Ovary (tissue), 9 donors: Measurements from ENCODE around the gene SUDS3. TPM values are rescaled to one million over a fixed set of nuclear protein-coding genes. Genes with fewer than 3 reads are reported as not detected.

Source experiments
- DNase-seq, 5 donors: peaks; one replicate each; pipeline ENCODE4 v3.0.0-alpha.2; 2019 to 2020
- H3K27ac ChIP-seq, 2 donors: fragments of 200-600 bp; one replicate each; pipeline versions ENCODE4 v1.5.1 to v1.8.0; 2019 to 2022
- H3K27me3 ChIP-seq: fragments of 200-600 bp; one replicate; pipeline ENCODE4 v1.8.0; 2022
- H3K36me3 ChIP-seq: fragments of 200-600 bp; sonication (generic); one replicate; pipeline ENCODE4 v1.5.1; 2019
- H3K4me1 ChIP-seq: one replicate; pipeline ENCODE4 v1.8.1; 2013; ENCODE audit warnings: mild to moderate bottlenecking, moderate library complexity; ENCODE audit not compliant: insufficient read depth
- H3K4me3 ChIP-seq: fragments of 200-600 bp; sonication (generic); one replicate; pipeline ENCODE4 v1.5.1; 2017
- H3K9me3 ChIP-seq, 2 donors: fragments of 200-600 bp in 1 of 2; sonication (generic) in 1 of 2; one replicate each; pipeline versions ENCODE4 v1.5.1 to v1.8.1; 2013 to 2019; ENCODE audit warnings: mild to moderate bottlenecking in 1 of 2, moderate library complexity in 1 of 2
- CTCF ChIP-seq, 3 donors: fragments of 450-650 bp in 2 of 3; fragments of 200-600 bp in 1 of 3; IDR thresholded peaks; one replicate each; pipeline versions ENCODE4 v1.5.1 to v1.8.0; 2016 to 2022; ENCODE audit warnings: antibody characterized with exemption in 3 of 3, mild to moderate bottlenecking in 1 of 3
- EP300 ChIP-seq: sonication (generic); formaldehyde crosslinking; IDR thresholded peaks from one replicate; pipeline ENCODE4 v1.6.1; 2017; ENCODE audit warnings: antibody characterized with exemption
- POLR2A ChIP-seq: fragments of 450-650 bp; IDR thresholded peaks from one replicate; pipeline ENCODE4 v1.6.1; 2017; ENCODE audit warnings: antibody characterized with exemption, mild to moderate bottlenecking, moderate library complexity
- WGBS, 3 donors: extraction: QIAGEN DNeasy Blood & Tissue Kit in 1 of 3; methylation state at CpG; one replicate each; pipeline versions ENCODE4 v1.1.5 to v1.1.7; 2013 to 2017; 5-methylcytosine and 5-hydroxymethylcytosine counted together
- intact Hi-C, 4 donors: fragments of 100-400 bp; cut with DNase I; formaldehyde crosslinking; loops; one replicate each; pipeline versions ENCODE4 v1.11.0 to v1.15.1; 2022 to 2023
- polyA plus RNA-seq, 2 donors: library from polyadenylated mRNA; stranded (reverse); fragments of 200-250 nt in 1 of 2; fragments of 350-450 nt in 1 of 2; fragmentation: Illumina TruSeq in 1 of 2; extraction: RNeasy Lipid Tissue Mini Kit (QIAGEN cat#74804) in 1 of 2; gene quantifications; one replicate each; pipeline ENCODE4 v1.2.3, GENCODE V29; 2013 to 2014
- total RNA-seq, 7 donors: library from RNA; depleted of rRNA in 2 of 7; stranded (reverse); fragments of >200 nt in 2 of 7; fragmentation: NEBNext Ultra II Directional in 3 of 7; extraction: Animal tissue kit (Norgen Biotek cat#: 25700) in 3 of 7; gene quantifications; one replicate each; pipeline versions ENCODE4 v1.1.0 to v1.2.4, GENCODE V29; 2016 to 2023
- donor health status: DM: no; HTN: no; CAD: no; lungs with moderate emphysema.
- donor health status: DM: no; HTN: no; CAD: no.
- donor health status: Bipolar disorder and iron deficiency.
- donor health status: DM: yes; HTN: yes; CAD: no.
- donor health status: DM: no; HTN: no; CAD: no.
- donor health status: DM: yes; HTN: yes; CAD: no.

SUDS3 gene
- total and polyA plus RNA-seq, 9 donors = 14.5 to 34.9 (median 27.7) TPM

- Histone ChIP-seq H3K27ac (no peak overlapping the region), H3K27me3 (no peaks in the 10 kb centered on the region), H3K36me3 (no peaks in the 10 kb centered on the region), H3K9me3 (no peaks in the 10 kb centered on the region), H3K4me3 (peak overlapping the region; percentile 96), H3K4me1 (peaks cover 4% of the 10 kb centered on the region)
- intact Hi-C loops = loop anchor here in 1 of 4 donors (5.0 kb wide), 2 partner anchors 184 to 249 kb away; no protein-coding TSS in a partner anchor
- DNase-seq = peak; percentile 14 to 48 (median 41)
- WGBS, 3 donors = 1% methylated on average over 38 to 60 of the region's 60 CpGs
- TF ChIP-seq POLR2A = no peak
- TF ChIP-seq EP300 = no peak
- TF ChIP-seq CTCF (IDR thresholded peaks at IDR 0.05) = no peak
Measured at GRCh38 chr12:118371321-118372282, 4.8 kb upstream of the SUDS3 start.

- peak within 1 kb of the TSS in 1 of 2 donors; percentile 68 for H3K27ac ChIP-seq
- no peaks in the 10 kb centered on the region for H3K27me3 ChIP-seq
- H3K36me3 ChIP-seq = no peaks in the 10 kb centered on the region
- DNase-seq = peak; percentile 97 to 99 (median 98)
- intact Hi-C loops = loop anchor here in 1 of 4 donors (5.0 kb wide), 2 partner anchors 186 to 251 kb away; no protein-coding TSS in a partner anchor
- WGBS, 3 donors = 0 to 1% (median 0%) methylated on average over 39 to 75 of the region's 75 CpGs
- peaks cover 6% of the 10 kb centered on the region for H3K4me1 ChIP-seq
- TF ChIP-seq POLR2A (peak; percentile 60), EP300 (no peak)
- H3K4me3 ChIP-seq = peak within 1 kb of the TSS; percentile 96
- H3K9me3 ChIP-seq = no peaks in the 10 kb centered on the region
Measured at GRCh38 chr12:118372541-118373495, 3.5 kb upstream of the SUDS3 start, which contains the start of gene TAOK3. Gene TAOK3, minus strand, starts transcription at chr12:118372907. Its CDS starts 117,340 bp downstream, at chr12:118255567.

- Histone ChIP-seq H3K9me3 (no peaks in the 10 kb centered on the region), H3K4me3 (peak overlapping the region; percentile 38), H3K36me3 (no peaks in the 10 kb centered on the region), H3K27ac (peak overlapping the region in 1 of 2 donors; percentile 68), H3K27me3 (no peaks in the 10 kb centered on the region), H3K4me1 (peaks cover 6% of the 10 kb centered on the region)
- DNase-seq = no peak
- 48 to 62% (median 50%) methylated on average over 5 of the region's 5 CpGs for WGBS, 3 donors
- intact Hi-C loops = loop anchor here in 1 of 4 donors (5.0 kb wide), 2 partner anchors 186 to 251 kb away; no protein-coding TSS in a partner anchor
- TF ChIP-seq POLR2A (no peak), EP300 (no peak), CTCF (IDR thresholded peaks at IDR 0.05) (no peak)
Measured at GRCh38 chr12:118373616-118374015, 2.7 kb upstream of the SUDS3 start.

GRCh38 chr12:118374126-118374725 is 2.1 kb upstream of the SUDS3 start:
- DNase-seq = no peak
- H3K36me3 ChIP-seq = no peaks in the 10 kb centered on the region
- H3K27ac ChIP-seq = no peak overlapping the region
- no peaks in the 10 kb centered on the region for H3K9me3 ChIP-seq
- intact Hi-C loops = loop anchor here in 1 of 4 donors (5.0 kb wide), 2 partner anchors 187 to 252 kb away; no protein-coding TSS in a partner anchor
- 89 to 91% (median 90%) methylated on average over 14 of the region's 14 CpGs for WGBS, 3 donors
- peaks cover 6% of the 10 kb centered on the region for H3K4me1 ChIP-seq
- no peak overlapping the region for H3K4me3 ChIP-seq
- H3K27me3 ChIP-seq = no peaks in the 10 kb centered on the region
- no peak for TF ChIP-seq CTCF (IDR thresholded peaks at IDR 0.05)
